ENCODE measurements around the gene NRAP. TPM values are rescaled to one million over a fixed set of nuclear protein-coding genes. Genes with fewer than 3 reads are reported as not detected.

The NRAP gene
- total RNA-seq, 1 experiment from 2014 or later = not detected

DNA sequence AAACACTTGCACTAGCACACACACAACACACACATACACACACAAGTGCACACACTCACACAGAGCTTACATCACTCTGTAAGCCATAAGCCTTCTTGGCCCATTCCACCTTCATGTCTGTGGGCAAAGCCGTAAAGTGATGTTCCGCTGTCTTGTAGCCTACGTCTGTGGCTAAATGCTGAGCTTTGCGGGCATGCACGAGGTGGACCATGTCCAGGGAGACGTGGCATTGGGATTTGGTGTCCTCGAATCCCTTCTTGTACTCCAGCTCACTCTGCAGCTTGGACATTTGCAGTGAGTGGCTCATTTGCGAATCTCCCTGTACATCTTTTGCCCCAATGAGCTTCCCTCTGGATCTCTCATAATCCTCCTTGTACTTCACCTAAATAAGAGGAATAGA is 42.0 kb downstream of the NRAP start:
- CTCF ChIA-PET = no interaction called here
- intact Hi-C loops (cut with micrococcal nuclease; ENCODE audit: unreplicated experiment) = no loop called here

DNA sequence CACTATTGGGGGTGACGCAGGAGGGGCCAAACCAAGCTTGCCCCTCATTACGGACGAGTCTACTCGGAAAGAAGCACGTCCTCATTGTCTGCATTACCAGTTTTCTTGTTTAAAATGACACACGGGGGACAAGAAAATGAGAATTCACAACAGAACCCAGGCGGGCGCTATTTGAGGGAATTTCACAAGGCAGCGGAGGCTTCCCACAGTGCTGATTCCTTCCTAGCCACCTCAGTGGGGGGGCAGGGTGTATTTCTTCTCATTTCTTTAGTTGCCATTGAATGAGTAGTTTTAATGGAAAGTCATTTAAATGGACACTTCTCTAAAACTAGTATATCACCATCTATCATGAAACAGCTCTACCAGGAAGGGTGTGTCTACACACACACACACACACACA is 42.9 kb downstream of the NRAP start:
- Histone ChIP-seq H3K9me3 (ENCODE audit: insufficient read depth, low read depth) (no peaks in the 10 kb centered on the region), H3K27me3 (ENCODE audit: insufficient read depth, low read depth) (peaks cover 75% of the 10 kb centered on the region), H3K4me2 (no peak overlapping the region), H3K27ac (no peak overlapping the region), H3K9me2 (ENCODE audit: insufficient read depth) (no peaks in the 10 kb centered on the region), H3K4me1 (replicated peaks; ENCODE audit: insufficient read depth) (no peaks in the 10 kb centered on the region), H2AFZ (no peak overlapping the region), H3K79me2 (ENCODE audit: low read depth) (no peaks in the 10 kb centered on the region), H3K4me3 (no peak overlapping the region), H3K36me3 (ENCODE audit: low read depth) (no peaks in the 10 kb centered on the region), H3F3A (ENCODE audit: insufficient read depth, low read depth) (no peaks in the 10 kb centered on the region), H4K20me1 (ENCODE audit: insufficient read depth) (no peaks in the 10 kb centered on the region)
- no peak for DNase-seq
- CTCF ChIA-PET = no interaction called here
- POLR2A ChIA-PET (ENCODE audit: unreplicated experiment) = no interaction called here
- TF ChIP-seq, protein P1, sequence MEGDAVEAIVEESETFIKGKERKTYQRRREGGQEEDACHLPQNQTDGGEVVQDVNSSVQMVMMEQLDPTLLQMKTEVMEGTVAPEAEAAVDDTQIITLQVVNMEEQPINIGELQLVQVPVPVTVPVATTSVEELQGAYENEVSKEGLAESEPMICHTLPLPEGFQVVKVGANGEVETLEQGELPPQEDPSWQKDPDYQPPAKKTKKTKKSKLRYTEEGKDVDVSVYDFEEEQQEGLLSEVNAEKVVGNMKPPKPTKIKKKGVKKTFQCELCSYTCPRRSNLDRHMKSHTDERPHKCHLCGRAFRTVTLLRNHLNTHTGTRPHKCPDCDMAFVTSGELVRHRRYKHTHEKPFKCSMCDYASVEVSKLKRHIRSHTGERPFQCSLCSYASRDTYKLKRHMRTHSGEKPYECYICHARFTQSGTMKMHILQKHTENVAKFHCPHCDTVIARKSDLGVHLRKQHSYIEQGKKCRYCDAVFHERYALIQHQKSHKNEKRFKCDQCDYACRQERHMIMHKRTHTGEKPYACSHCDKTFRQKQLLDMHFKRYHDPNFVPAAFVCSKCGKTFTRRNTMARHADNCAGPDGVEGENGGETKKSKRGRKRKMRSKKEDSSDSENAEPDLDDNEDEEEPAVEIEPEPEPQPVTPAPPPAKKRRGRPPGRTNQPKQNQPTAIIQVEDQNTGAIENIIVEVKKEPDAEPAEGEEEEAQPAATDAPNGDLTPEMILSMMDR (conservative IDR thresholded peaks at IDR 0.05) = no peak
- no peak for TF ChIP-seq EZH2 (IDR thresholded peaks at IDR 0.05; ENCODE audit: low read depth)
- no TSS peak for BruUV-seq (replicated peaks)
- intact Hi-C loops (cut with micrococcal nuclease; ENCODE audit: unreplicated experiment) = no loop called here

More for the DNA sequence above, 42.0 kb downstream of the NRAP start:
- POLR2A ChIA-PET (ENCODE audit: unreplicated experiment) = no interaction called here
- DNase-seq = no peak
- Histone ChIP-seq H3K9me2 (ENCODE audit: insufficient read depth) (no peaks in the 10 kb centered on the region), H3K27ac (no peak overlapping the region), H2AFZ (no peak overlapping the region), H4K20me1 (ENCODE audit: insufficient read depth) (no peaks in the 10 kb centered on the region), H3K4me2 (no peak overlapping the region), H3K9me3 (ENCODE audit: insufficient read depth, low read depth) (no peaks in the 10 kb centered on the region), H3K79me2 (ENCODE audit: low read depth) (no peaks in the 10 kb centered on the region), H3F3A (ENCODE audit: insufficient read depth, low read depth) (no peaks in the 10 kb centered on the region), H3K4me3 (no peak overlapping the region), H3K27me3 (ENCODE audit: insufficient read depth, low read depth) (peaks cover 67% of the 10 kb centered on the region), H3K36me3 (ENCODE audit: low read depth) (no peaks in the 10 kb centered on the region), H3K4me1 (replicated peaks; ENCODE audit: insufficient read depth) (no peaks in the 10 kb centered on the region)
- no TSS peak for BruUV-seq (replicated peaks)
- no peak for TF ChIP-seq EZH2 (IDR thresholded peaks at IDR 0.05; ENCODE audit: low read depth)
- TF ChIP-seq, protein P1 (conservative IDR thresholded peaks at IDR 0.05) = no peak

DNA sequence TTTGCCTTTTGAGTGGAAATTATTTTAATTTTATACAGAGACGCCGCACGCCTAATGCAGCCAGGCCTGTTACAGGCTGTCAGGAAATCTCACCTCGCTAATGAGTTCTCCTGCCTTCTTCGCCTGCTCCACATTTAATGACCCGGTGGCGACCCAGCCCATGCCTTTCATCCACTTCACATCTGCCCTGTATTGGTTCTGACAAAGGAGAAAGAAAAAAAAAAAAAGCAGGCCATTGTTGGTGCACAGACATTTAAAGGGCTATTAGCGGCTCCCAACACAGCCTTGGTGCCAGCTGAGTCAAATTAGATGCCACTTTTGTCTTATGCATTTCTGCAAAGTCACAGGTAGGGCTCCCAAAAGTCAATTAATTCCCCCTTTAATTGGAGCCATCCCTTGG is 43.3 kb downstream of the NRAP start:
- no peaks in the 10 kb centered on the region for H3K79me2 ChIP-seq (ENCODE audit: low read depth)
- BruUV-seq (replicated peaks) = no TSS peak
- no peaks in the 10 kb centered on the region for H3K9me2 ChIP-seq (ENCODE audit: insufficient read depth)
- CTCF ChIA-PET = no interaction called here
- intact Hi-C loops (cut with micrococcal nuclease; ENCODE audit: unreplicated experiment) = no loop called here
- H3K4me3 ChIP-seq = no peak overlapping the region
- H3K9me3 ChIP-seq (ENCODE audit: insufficient read depth, low read depth) = no peaks in the 10 kb centered on the region
- H3F3A ChIP-seq (ENCODE audit: insufficient read depth, low read depth) = no peaks in the 10 kb centered on the region
- POLR2A ChIA-PET (ENCODE audit: unreplicated experiment) = no interaction called here
- H3K4me2 ChIP-seq = no peak overlapping the region
- H2AFZ ChIP-seq = no peak overlapping the region
- no peaks in the 10 kb centered on the region for H3K4me1 ChIP-seq (replicated peaks; ENCODE audit: insufficient read depth)
- no peak overlapping the region for H3K27ac ChIP-seq
- no peaks in the 10 kb centered on the region for H3K36me3 ChIP-seq (ENCODE audit: low read depth)
- peaks cover 77% of the 10 kb centered on the region for H3K27me3 ChIP-seq (ENCODE audit: insufficient read depth, low read depth)
- no peak for TF ChIP-seq EZH2 (IDR thresholded peaks at IDR 0.05; ENCODE audit: low read depth)
- TF ChIP-seq, protein P1 (conservative IDR thresholded peaks at IDR 0.05) = no peak
- DNase-seq = no peak
- no peaks in the 10 kb centered on the region for H4K20me1 ChIP-seq (ENCODE audit: insufficient read depth)
